NT2/D1 (cell line): ENCODE data around the gene MMD.
"Not testable (repeated sequence)": the region's sequence is repeated elsewhere in the genome, so short reads cannot be mapped to it uniquely, and the experiment has no call there.

ENCODE experiments used
- SUZ12 ChIP-seq: IDR thresholded peaks from 2 replicates; pipeline ENCODE4 v1.6.1; 2011; ENCODE audit not compliant: insufficient read length, insufficient read depth; ENCODE audit errors: extremely low read depth
- YY1 ChIP-seq: IDR thresholded peaks from 2 replicates; pipeline ENCODE4 v1.6.1; 2011; ENCODE audit not compliant: insufficient read length, insufficient read depth
- ZNF274 ChIP-seq: IDR thresholded peaks from 2 replicates; pipeline ENCODE4 v1.6.1; 2011; ENCODE audit warnings: mild to moderate bottlenecking, low read depth, low read length

- not testable (repeated sequence) for TF ChIP-seq ZNF274, YY1, SUZ12
Observed at GRCh38 chr17:55422828-55423164, 1.2 kb upstream of the MMD start.
